A673 (cell line): Measurements from ENCODE around the gene ULBP3.

ENCODE experiments used
- CTCF ChIP-seq: fragments of 300-800, 200-600 bp; sonication (generic); conservative IDR thresholded peaks from 2 replicates; pipeline ENCODE4 v1.5.1; 2017; ENCODE audit warnings: low read depth, mild to moderate bottlenecking, antibody characterized with exemption, low read length, moderate library complexity, mixed read lengths
- EZH2 ChIP-seq: fragments of 200-600 bp; sonication (generic); IDR thresholded peaks from 2 replicates; pipeline ENCODE4 v1.6.1; 2017; ENCODE audit warnings: borderline replicate concordance, low read depth, mild to moderate bottlenecking, mixed read lengths, antibody characterized with exemption, low read length; ENCODE audit not compliant: poor library complexity, severe bottlenecking

- no peak for TF ChIP-seq EZH2
- no peak for TF ChIP-seq CTCF
Observed at GRCh38 chr6:150063640-150064039, 5.3 kb downstream of the ULBP3 start.
